ENCODE measurements around the gene SNX20. TPM values are rescaled to one million over a fixed set of nuclear protein-coding genes. Genes with fewer than 3 reads are reported as not detected.

SNX20 gene
- total RNA-seq, 4 donors from 2014 or later, result 0.20 to 4.3 (median 2.6) TPM

GRCh38 chr16:50653633-50654519, 27.2 kb downstream of the SNX20 start:
- H3K4me3 ChIP-seq, result no peak overlapping the region
- DNase-seq, result no peak
- H3K27me3 ChIP-seq, result no peaks in the 10 kb centered on the region
- no peaks in the 10 kb centered on the region for H3K9me3 ChIP-seq
- 67 to 76% methylated on average over 5 to 11 of the region's 11 CpGs for WGBS, 2 donors (ENCODE audit: low coverage in 1 of 2)
- H3K4me1 ChIP-seq, result no peaks in the 10 kb centered on the region
- intact Hi-C loops (cut with DNase I; ENCODE audit: low total_unique reads) (no loop called here), in situ Hi-C loops (cut with MboI; ENCODE audit: low pct_ligation_motif_present in 1 of 4, low pct_unique_long_range_greater_than_20kb in 1 of 4, low sequenced_read_pairs in 3 of 4) (loop anchor here in 2 of 4 donors (25.0 kb wide), 2 partner anchors 292 to 417 kb away; partner anchors contain the start of gene BRD7 (in 1 of the 2))
- H3K36me3 ChIP-seq, result no peaks in the 10 kb centered on the region
- H3K27ac ChIP-seq, result no peak overlapping the region
- no peak for TF ChIP-seq EP300 (IDR thresholded peaks at IDR 0.05; ENCODE audit: low read depth)
- TF ChIP-seq POLR2AphosphoS5 (IDR thresholded peaks at IDR 0.05), result no peak
- no peak for TF ChIP-seq POLR2A (IDR thresholded peaks at IDR 0.05)
- no peak for TF ChIP-seq CTCF (IDR thresholded peaks at IDR 0.05)

- in situ Hi-C loops (cut with MboI; ENCODE audit: low pct_ligation_motif_present in 1 of 4, low pct_unique_long_range_greater_than_20kb in 1 of 4, low sequenced_read_pairs in 3 of 4), result loop anchor here in 2 of 4 donors (25.0 kb wide), 2 partner anchors 291 to 416 kb away; partner anchors contain the start of gene BRD7 (in 1 of the 2)
- no peak for DNase-seq
- intact Hi-C loops (cut with DNase I; ENCODE audit: low total_unique reads), result no loop called here
- no peaks in the 10 kb centered on the region for H3K4me1 ChIP-seq
- WGBS, 2 donors (ENCODE audit: low coverage in 1 of 2), result 85 to 95% methylated on average over 4 to 14 of the region's 14 CpGs
- H3K27me3 ChIP-seq, result no peaks in the 10 kb centered on the region
- H3K9me3 ChIP-seq, result no peaks in the 10 kb centered on the region
- no peak overlapping the region for H3K27ac ChIP-seq
- TF ChIP-seq POLR2AphosphoS5 (IDR thresholded peaks at IDR 0.05), result no peak
- TF ChIP-seq EP300 (IDR thresholded peaks at IDR 0.05; ENCODE audit: low read depth), result no peak
- no peak for TF ChIP-seq POLR2A (IDR thresholded peaks at IDR 0.05)
- no peak for TF ChIP-seq CTCF (IDR thresholded peaks at IDR 0.05)
- H3K4me3 ChIP-seq, result no peak overlapping the region
- H3K36me3 ChIP-seq, result no peaks in the 10 kb centered on the region
Measured at GRCh38 chr16:50652836-50653425, 28.2 kb downstream of the SNX20 start.

DNA sequence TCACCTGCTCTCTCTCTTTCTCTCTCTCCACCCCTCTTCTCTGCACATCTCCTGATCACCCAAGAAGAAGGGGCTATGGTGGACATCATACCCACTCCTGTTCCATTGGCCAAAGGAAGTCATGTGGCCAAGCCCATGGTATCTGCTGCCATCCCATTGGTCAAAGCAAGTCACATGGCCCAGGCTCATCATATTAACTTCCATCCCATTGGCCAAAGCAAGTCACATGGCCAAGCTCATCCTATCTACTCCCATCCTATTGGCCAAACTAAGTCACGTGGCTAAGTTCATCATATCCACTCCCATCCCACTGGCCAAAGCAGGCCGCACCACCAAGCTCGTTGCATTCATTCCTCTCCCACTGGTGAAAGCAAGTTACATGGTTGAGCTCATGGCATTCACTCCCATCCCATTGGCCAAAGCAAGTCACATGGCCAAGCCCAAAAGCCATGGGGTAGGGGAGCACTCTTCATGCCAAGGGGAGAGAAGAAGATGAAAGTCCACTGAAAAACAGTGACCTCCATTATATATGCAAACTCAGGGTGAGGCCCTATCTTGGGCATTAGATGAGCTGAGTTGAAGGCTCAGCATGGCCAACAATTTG, 29.2 kb downstream of the SNX20 start:
- in situ Hi-C loops (cut with MboI; ENCODE audit: low pct_ligation_motif_present in 1 of 4, low pct_unique_long_range_greater_than_20kb in 1 of 4, low sequenced_read_pairs in 3 of 4), result loop anchor here in 2 of 4 donors (25.0 kb wide), 2 partner anchors 290 to 415 kb away; partner anchors contain the start of gene BRD7 (in 1 of the 2)
- Histone ChIP-seq H3K4me1 (no peaks in the 10 kb centered on the region), H3K9me3 (no peaks in the 10 kb centered on the region), H3K27me3 (no peaks in the 10 kb centered on the region), H3K4me3 (no peak overlapping the region), H3K36me3 (no peaks in the 10 kb centered on the region), H3K27ac (no peak overlapping the region)
- no peak for DNase-seq
- TF ChIP-seq CTCF (IDR thresholded peaks at IDR 0.05), result no peak
- no peak for TF ChIP-seq POLR2AphosphoS5 (IDR thresholded peaks at IDR 0.05)
- no peak for TF ChIP-seq POLR2A (IDR thresholded peaks at IDR 0.05)
- no peak for TF ChIP-seq EP300 (IDR thresholded peaks at IDR 0.05; ENCODE audit: low read depth)
- 60 to 96% methylated on average over 1 to 3 of the region's 3 CpGs for WGBS, 2 donors (ENCODE audit: low coverage in 1 of 2)
- intact Hi-C loops (cut with DNase I; ENCODE audit: low total_unique reads), result no loop called here

GRCh38 chr16:50646345-50646744, 34.8 kb downstream of the SNX20 start:
- WGBS, 2 donors (ENCODE audit: low coverage in 1 of 2), result 76 to 83% methylated on average over 8 of the region's 8 CpGs
- Histone ChIP-seq H3K4me1 (no peaks in the 10 kb centered on the region), H3K4me3 (no peak overlapping the region), H3K27ac (no peak overlapping the region), H3K27me3 (no peaks in the 10 kb centered on the region), H3K9me3 (no peaks in the 10 kb centered on the region), H3K36me3 (no peaks in the 10 kb centered on the region)
- intact Hi-C loops (cut with DNase I; ENCODE audit: low total_unique reads) (no loop called here), in situ Hi-C loops (cut with MboI; ENCODE audit: low pct_ligation_motif_present in 1 of 4, low pct_unique_long_range_greater_than_20kb in 1 of 4, low sequenced_read_pairs in 3 of 4) (no loop called here)
- no peak for DNase-seq
- no peak for TF ChIP-seq POLR2A (IDR thresholded peaks at IDR 0.05)
- no peak for TF ChIP-seq CTCF (IDR thresholded peaks at IDR 0.05)
- no peak for TF ChIP-seq POLR2AphosphoS5 (IDR thresholded peaks at IDR 0.05)
- TF ChIP-seq EP300 (IDR thresholded peaks at IDR 0.05; ENCODE audit: low read depth), result no peak

All from transverse colon (tissue), 4 donors.